Measurements from ENCODE around the gene HCN3. TPM values are rescaled to one million over a fixed set of nuclear protein-coding genes. Genes with fewer than 3 reads are reported as not detected.

HCN3 gene
- total RNA-seq, 1 experiment from 2014 or later = 7.7 TPM

DNA sequence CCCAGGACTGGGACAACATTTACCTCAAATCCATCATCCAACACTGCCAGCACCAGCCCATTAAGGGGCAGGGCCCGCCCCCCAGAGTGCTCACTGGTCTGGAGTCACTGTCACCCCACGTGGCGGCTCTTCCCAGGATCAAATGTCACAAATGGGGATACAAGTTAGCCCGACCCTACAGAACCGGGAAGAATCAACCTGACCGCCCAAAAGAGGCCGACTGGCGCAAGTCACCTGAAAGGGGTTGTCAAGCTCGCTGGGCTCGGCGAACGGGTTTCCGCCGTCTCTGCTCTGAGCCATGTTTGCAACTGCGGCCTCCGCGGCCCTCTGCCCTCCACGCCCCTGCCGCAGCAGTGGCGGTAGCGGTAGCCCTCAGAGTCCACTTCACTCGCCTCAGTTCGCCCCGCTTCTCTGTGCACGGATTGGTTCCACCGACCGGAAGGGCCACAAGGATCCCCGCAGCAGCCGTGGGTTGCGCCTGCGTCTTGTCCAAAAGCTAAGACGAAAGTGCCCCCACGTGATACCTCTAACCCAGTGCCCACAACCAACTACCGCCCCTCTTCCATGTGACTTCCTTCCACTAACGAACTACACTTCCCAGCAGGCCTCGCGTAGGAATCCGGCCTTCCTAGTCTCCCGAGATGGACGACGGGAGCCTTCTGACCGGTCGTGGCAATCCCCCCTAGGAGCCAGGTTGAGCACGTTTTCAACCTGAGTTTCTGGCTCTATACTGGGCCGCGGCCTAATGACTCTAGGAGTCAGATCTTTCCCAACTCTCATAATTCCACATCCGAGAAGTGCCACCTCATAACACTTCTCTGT lies 15.2 kb upstream of the HCN3 start, which contains the start of gene SCAMP3:
TSS of gene SCAMP3 (minus strand) at position 509 of the 822 bp plus-strand sequence. CDS start at position 300, 209 bp downstream.
- Histone ChIP-seq H3K36me3 (replicated peaks; ENCODE audit: control insufficient read depth, insufficient read depth, low read length) (peaks cover 30% of the 10 kb centered on the region), H3K27me3 (ENCODE audit: control insufficient read depth, insufficient read depth, low read length) (no peaks in the 10 kb centered on the region), H3K4me3 (ENCODE audit: insufficient read depth, low read depth, low read length) (peak within 1 kb of the TSS; percentile 91)
- DNase-seq = peak; percentile 98

GRCh38 chr1:155263067-155263466 lies 14.2 kb upstream of the HCN3 start:
- H3K4me3 ChIP-seq (ENCODE audit: insufficient read depth, low read depth, low read length) = no peak overlapping the region
- DNase-seq = no peak
- H3K27me3 ChIP-seq (ENCODE audit: control insufficient read depth, insufficient read depth, low read length) = no peaks in the 10 kb centered on the region
- peaks cover 38% of the 10 kb centered on the region for H3K36me3 ChIP-seq (replicated peaks; ENCODE audit: control insufficient read depth, insufficient read depth, low read length)

- peaks cover 64% of the 10 kb centered on the region for H3K36me3 ChIP-seq (replicated peaks; ENCODE audit: control insufficient read depth, insufficient read depth, low read length)
- H3K4me3 ChIP-seq (ENCODE audit: insufficient read depth, low read depth, low read length) = no peak overlapping the region
- H3K27me3 ChIP-seq (ENCODE audit: control insufficient read depth, insufficient read depth, low read length) = no peaks in the 10 kb centered on the region
- DNase-seq = no peak
These were observed 10.7 kb upstream of the HCN3 start for GRCh38 chr1:155266553-155266952.

DNA sequence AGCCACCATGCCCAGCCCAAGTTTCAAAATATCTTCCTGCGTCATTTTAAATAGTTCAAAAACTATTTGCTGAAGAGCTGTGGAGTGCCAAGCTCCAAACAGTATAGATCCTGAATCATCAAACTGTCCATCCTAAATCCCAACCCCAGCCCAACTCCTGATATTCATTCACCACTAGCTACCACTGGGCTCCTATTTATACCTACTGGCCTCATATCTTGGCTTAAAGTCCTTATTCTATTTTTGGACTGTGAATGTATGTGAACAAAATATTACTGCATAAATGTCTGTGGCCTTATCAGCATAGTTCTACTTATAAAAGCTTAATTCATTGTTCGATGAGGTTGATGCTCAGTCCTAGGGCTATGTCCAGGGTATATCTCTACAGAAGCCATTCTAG lies 9.9 kb upstream of the HCN3 start:
- H3K27me3 ChIP-seq (ENCODE audit: control insufficient read depth, insufficient read depth, low read length) = no peaks in the 10 kb centered on the region
- no peak overlapping the region for H3K4me3 ChIP-seq (ENCODE audit: insufficient read depth, low read depth, low read length)
- no peak for DNase-seq
- H3K36me3 ChIP-seq (replicated peaks; ENCODE audit: control insufficient read depth, insufficient read depth, low read length) = peaks cover 64% of the 10 kb centered on the region

GRCh38 chr1:155268630-155269029 lies 8.6 kb upstream of the HCN3 start:
- H3K4me3 ChIP-seq (ENCODE audit: insufficient read depth, low read depth, low read length) = no peak overlapping the region
- H3K27me3 ChIP-seq (ENCODE audit: control insufficient read depth, insufficient read depth, low read length) = no peaks in the 10 kb centered on the region
- H3K36me3 ChIP-seq (replicated peaks; ENCODE audit: control insufficient read depth, insufficient read depth, low read length) = peaks cover 57% of the 10 kb centered on the region
- peak; percentile 41 for DNase-seq

GRCh38 chr1:155269381-155269780 lies 7.9 kb upstream of the HCN3 start:
- Histone ChIP-seq H3K27me3 (ENCODE audit: control insufficient read depth, insufficient read depth, low read length) (no peaks in the 10 kb centered on the region), H3K4me3 (ENCODE audit: insufficient read depth, low read depth, low read length) (no peak overlapping the region), H3K36me3 (replicated peaks; ENCODE audit: control insufficient read depth, insufficient read depth, low read length) (peaks cover 52% of the 10 kb centered on the region)
- no peak for DNase-seq

DNA sequence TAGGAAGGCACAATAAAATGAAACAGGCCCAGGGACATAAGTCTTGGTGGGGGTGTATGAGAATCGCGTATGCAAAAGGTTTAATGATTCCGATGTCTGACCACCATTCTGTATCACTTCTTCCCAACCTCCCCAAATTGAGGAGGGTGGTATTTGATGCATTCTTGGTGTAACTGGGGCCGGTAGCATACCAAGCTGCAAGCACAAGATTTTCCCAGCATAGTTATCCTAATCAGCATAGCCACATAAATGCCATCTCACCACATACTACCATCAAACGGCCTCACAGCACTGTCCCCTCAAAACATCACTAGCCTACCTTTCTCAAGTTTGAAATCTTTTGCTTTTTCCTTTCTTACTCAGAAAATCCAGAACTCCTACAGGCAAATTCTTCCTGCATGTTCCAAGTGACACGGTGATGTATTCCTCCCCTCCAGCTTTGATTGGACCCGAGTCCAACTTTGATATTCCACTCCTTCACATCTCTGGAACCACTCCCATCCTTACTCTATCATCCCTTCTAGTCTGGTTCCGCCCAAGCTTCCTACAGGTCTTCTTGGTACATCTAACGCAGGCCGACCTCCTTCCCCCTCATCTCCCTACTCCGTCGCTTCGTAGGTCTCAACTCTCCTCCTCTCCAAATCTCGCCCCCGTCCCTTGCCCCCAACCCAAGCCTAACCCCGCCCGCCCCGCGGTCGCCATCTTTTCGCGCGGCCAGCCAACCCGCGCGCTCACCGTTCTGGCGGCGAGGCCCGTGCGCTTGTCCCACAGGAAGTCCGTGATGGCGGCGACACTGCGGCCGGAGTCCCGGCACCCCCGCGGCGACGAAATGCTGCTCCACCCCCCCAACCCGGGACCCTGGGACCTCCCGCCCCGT lies 4.6 kb upstream of the HCN3 start:
- Histone ChIP-seq H3K36me3 (replicated peaks; ENCODE audit: control insufficient read depth, insufficient read depth, low read length) (peaks cover 29% of the 10 kb centered on the region), H3K27me3 (ENCODE audit: control insufficient read depth, insufficient read depth, low read length) (peaks cover 3% of the 10 kb centered on the region; the same call in 1 of the 2 replicates), H3K4me3 (ENCODE audit: insufficient read depth, low read depth, low read length) (peak overlapping the region; percentile 66)
- peak; percentile 36 for DNase-seq

- Histone ChIP-seq H3K4me3 (ENCODE audit: insufficient read depth, low read depth, low read length) (peak within 1 kb of the TSS; percentile 66), H3K36me3 (replicated peaks; ENCODE audit: control insufficient read depth, insufficient read depth, low read length) (peaks cover 20% of the 10 kb centered on the region), H3K27me3 (ENCODE audit: control insufficient read depth, insufficient read depth, low read length) (peaks cover 5% of the 10 kb centered on the region; the same call in 1 of the 2 replicates)
- peak; percentile 99 for DNase-seq
These were observed 3.7 kb upstream of the HCN3 start, which contains the start of gene CLK2 for GRCh38 chr1:155273343-155274245. CLK2 (minus strand) TSS chr1:155273504; CDS start chr1:155270977, 2,527 bp downstream.

GRCh38 chr1:155277902-155278688 lies 832 bp downstream of the HCN3 start:
- H3K4me3 ChIP-seq (ENCODE audit: insufficient read depth, low read depth, low read length) = peak overlapping the region; percentile 80
- H3K36me3 ChIP-seq (replicated peaks; ENCODE audit: control insufficient read depth, insufficient read depth, low read length) = no peaks in the 10 kb centered on the region
- H3K27me3 ChIP-seq (ENCODE audit: control insufficient read depth, insufficient read depth, low read length) = peaks cover 5% of the 10 kb centered on the region; the same call in 1 of the 2 replicates
- DNase-seq = peak; percentile 98

DNA sequence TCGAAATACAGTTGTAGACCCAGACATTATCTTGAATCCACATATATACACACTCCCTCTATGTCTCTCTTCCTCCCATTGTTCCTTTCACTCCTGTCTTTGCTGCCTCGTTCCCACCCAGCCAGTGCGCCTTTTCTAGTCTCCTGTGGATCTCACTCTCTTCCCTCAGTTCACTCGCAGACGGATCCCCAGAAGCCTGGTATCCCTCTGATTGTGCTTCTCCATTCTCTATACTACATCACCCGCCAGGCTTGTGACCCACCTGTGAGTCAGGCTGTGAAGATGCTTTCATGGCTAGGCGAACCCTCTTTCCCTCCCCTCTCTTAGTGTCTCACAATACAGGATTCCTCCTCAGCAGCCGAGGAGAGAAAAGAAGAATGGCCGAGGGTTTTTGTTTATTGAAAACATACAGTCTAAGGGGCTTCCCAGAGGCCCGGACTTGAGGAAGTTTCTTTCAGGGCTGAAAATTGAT lies 1.5 kb downstream of the HCN3 start:
- Histone ChIP-seq H3K27me3 (ENCODE audit: control insufficient read depth, insufficient read depth, low read length) (peaks cover 5% of the 10 kb centered on the region; the same call in 1 of the 2 replicates), H3K36me3 (replicated peaks; ENCODE audit: control insufficient read depth, insufficient read depth, low read length) (no peaks in the 10 kb centered on the region), H3K4me3 (ENCODE audit: insufficient read depth, low read depth, low read length) (no peak overlapping the region)
- no peak for DNase-seq

- Histone ChIP-seq H3K36me3 (replicated peaks; ENCODE audit: control insufficient read depth, insufficient read depth, low read length) (no peaks in the 10 kb centered on the region), H3K4me3 (ENCODE audit: insufficient read depth, low read depth, low read length) (no peak overlapping the region), H3K27me3 (ENCODE audit: control insufficient read depth, insufficient read depth, low read length) (peaks cover 5% of the 10 kb centered on the region; the same call in 1 of the 2 replicates)
- DNase-seq = no peak
These were observed 2.0 kb downstream of the HCN3 start for GRCh38 chr1:155279268-155279667.

DNA sequence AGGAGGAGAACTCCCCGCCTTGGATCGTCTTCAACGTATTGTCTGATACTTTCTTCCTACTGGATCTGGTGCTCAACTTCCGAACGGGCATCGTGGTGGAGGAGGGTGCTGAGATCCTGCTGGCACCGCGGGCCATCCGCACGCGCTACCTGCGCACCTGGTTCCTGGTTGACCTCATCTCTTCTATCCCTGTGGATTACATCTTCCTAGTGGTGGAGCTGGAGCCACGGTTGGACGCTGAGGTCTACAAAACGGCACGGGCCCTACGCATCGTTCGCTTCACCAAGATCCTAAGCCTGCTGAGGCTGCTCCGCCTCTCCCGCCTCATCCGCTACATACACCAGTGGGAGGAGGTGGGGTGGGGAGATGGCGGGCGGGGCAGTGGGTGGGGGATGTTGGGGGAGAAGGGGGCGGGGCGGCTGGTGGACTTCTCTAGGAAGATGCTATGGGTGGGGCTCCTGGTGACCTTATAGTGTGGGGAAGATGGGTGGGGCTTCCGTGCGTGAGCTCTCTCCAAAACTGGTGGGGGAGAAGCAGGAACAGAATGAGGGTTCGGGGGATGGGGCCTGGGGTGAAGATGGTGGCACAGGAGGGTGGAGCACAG lies 5.3 kb downstream of the HCN3 start:
- Histone ChIP-seq H3K27me3 (ENCODE audit: control insufficient read depth, insufficient read depth, low read length) (peaks cover 3% of the 10 kb centered on the region; the same call in 1 of the 2 replicates), H3K4me3 (ENCODE audit: insufficient read depth, low read depth, low read length) (no peak overlapping the region), H3K36me3 (replicated peaks; ENCODE audit: control insufficient read depth, insufficient read depth, low read length) (no peaks in the 10 kb centered on the region)
- DNase-seq = no peak

- H3K4me3 ChIP-seq (ENCODE audit: insufficient read depth, low read depth, low read length) = no peak overlapping the region
- no peaks in the 10 kb centered on the region for H3K36me3 ChIP-seq (replicated peaks; ENCODE audit: control insufficient read depth, insufficient read depth, low read length)
- DNase-seq = no peak
- H3K27me3 ChIP-seq (ENCODE audit: control insufficient read depth, insufficient read depth, low read length) = no peaks in the 10 kb centered on the region
These were observed 7.2 kb downstream of the HCN3 start for GRCh38 chr1:155284476-155284875.

All from H7 (cell line).